Measurements from ENCODE around the gene KLHL6. TPM values are rescaled to one million over a fixed set of nuclear protein-coding genes. Genes with fewer than 3 reads are reported as not detected.

KLHL6 gene
- total RNA-seq, 2 experiments from 2014 or later: 23.9 to 24.2 TPM

DNA sequence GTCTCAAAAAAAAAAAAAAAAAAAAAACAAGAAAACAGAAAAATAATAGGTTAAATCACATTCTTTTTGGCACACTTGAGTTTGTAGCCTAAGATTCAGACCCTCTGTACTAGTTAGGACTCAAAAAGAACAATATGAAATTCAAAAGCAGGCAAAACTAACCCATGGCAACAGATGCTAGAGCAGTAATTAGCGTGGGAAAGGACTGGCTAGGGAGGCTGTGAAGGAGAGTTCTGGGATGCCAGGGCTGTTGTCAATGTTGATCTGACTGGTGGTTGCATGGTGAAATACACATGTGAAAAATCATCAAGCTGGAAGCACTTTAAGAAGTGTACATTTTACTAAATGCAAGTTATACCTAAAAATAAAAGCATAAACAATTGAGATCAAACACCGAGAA is 35.6 kb downstream of the KLHL6 start:
- H3K9me3 ChIP-seq (ENCODE audit: control insufficient read depth in 1 of 2, insufficient read depth in 1 of 2, low read length in 2 of 2): no peaks in the 10 kb centered on the region
- no peak overlapping the region for H3K4me3 ChIP-seq (ENCODE audit: low read length)
- ChIA-PET CTCF (no interaction called here), POLR2A (no interaction called here)
- DNase-seq (no peak), ATAC-seq (ENCODE audit: poor library complexity) (no peak)
- peaks cover 32% of the 10 kb centered on the region for H3K36me3 ChIP-seq (ENCODE audit: insufficient read depth, low read length)
- H3K27me3 Mint-ChIP-seq: no peaks in the 10 kb centered on the region
- H3K27ac Mint-ChIP-seq: peak overlapping the region; percentile 10
- H3K27ac ChIP-seq (ENCODE audit: low read depth in 1 of 2, low read length in 2 of 2): no peak overlapping the region
- H3K36me3 Mint-ChIP-seq (ENCODE audit: low read depth): peaks cover 70% of the 10 kb centered on the region
- no peaks in the 10 kb centered on the region for H3K9me3 Mint-ChIP-seq
- intact Hi-C loops (cut with DNase I, micrococcal nuclease): loop anchor here in 1 of 2 experiments (5.0 to 10.0 kb wide), 2 partner anchors 32 to 115 kb away; partner anchors contain the start of gene KLHL24
- H3K4me3 Mint-ChIP-seq: no peak overlapping the region
- TF ChIP-seq, protein P1, sequence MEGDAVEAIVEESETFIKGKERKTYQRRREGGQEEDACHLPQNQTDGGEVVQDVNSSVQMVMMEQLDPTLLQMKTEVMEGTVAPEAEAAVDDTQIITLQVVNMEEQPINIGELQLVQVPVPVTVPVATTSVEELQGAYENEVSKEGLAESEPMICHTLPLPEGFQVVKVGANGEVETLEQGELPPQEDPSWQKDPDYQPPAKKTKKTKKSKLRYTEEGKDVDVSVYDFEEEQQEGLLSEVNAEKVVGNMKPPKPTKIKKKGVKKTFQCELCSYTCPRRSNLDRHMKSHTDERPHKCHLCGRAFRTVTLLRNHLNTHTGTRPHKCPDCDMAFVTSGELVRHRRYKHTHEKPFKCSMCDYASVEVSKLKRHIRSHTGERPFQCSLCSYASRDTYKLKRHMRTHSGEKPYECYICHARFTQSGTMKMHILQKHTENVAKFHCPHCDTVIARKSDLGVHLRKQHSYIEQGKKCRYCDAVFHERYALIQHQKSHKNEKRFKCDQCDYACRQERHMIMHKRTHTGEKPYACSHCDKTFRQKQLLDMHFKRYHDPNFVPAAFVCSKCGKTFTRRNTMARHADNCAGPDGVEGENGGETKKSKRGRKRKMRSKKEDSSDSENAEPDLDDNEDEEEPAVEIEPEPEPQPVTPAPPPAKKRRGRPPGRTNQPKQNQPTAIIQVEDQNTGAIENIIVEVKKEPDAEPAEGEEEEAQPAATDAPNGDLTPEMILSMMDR (IDR thresholded peaks at IDR 0.05): no peak
- peaks cover 46% of the 10 kb centered on the region for H3K4me1 ChIP-seq (ENCODE audit: insufficient read depth, low read length)
- H3K4me1 Mint-ChIP-seq (ENCODE audit: low read depth): peaks cover 63% of the 10 kb centered on the region
- no peaks in the 10 kb centered on the region for H3K27me3 ChIP-seq (ENCODE audit: control insufficient read depth in 1 of 2, insufficient read depth in 2 of 2, low read length in 2 of 2)

DNA sequence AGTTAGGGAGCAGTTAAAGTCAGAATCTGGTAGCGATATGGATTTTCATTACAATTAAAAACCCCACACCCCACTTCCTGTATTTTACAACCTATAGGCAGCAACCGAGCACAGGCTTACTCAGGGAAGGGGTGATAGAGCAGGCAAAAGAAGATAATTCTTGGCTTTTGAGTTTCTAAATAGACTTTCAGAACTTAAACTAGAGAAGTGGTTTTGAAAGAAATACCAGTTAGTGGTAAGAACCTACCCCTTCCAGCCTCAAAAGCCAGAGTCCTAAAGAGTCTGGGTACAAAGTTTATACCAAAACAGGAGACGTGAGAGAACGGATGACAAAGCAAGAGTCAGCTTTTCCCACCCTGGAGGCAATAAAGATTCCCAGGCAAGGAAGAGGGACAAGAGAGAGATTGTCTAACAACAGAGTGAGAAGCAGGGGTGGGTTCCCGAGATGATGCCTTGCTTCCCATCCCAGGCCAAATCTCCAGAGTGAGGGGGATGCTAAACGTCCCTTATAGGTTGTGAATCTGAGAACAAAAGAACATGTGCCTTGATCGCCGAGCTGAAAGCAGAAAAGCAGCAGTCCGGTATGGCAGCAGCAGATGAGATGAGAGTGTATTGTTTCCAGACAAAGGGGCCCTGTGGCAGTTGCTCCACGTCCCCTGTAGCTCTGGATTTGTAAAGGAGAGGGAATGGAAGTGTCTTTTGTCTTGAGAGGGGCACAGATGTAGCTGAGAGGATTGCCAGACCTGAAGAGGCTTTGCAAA is 36.8 kb downstream of the KLHL6 start:
- H3K4me1 Mint-ChIP-seq (ENCODE audit: low read depth): peaks cover 70% of the 10 kb centered on the region

DNA sequence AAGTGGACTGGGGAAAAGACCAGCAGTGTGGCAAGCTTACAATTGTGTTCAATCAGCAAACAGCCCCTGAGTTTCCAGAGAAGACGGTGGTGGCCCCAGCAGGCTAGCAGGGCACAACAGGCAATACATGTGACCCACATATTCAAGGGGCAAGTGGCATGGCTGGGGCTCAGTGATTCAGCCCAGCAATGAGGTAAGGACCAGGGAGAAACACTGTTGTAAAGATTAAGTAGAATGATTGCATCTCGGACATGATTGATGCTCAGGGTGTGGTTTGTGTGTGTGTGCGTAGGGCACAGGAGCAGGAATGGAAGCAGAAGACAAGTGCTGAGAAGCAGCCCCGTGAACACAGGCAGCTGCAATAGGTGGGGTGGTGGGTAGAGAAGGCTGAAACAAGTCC is 37.9 kb downstream of the KLHL6 start:
- Mint-ChIP-seq H3K9me3 (no peaks in the 10 kb centered on the region), H3K4me3 (peak overlapping the region; percentile 52), H3K4me1 (ENCODE audit: low read depth) (peaks cover 80% of the 10 kb centered on the region), H3K36me3 (ENCODE audit: low read depth) (peaks cover 68% of the 10 kb centered on the region), H3K27me3 (no peaks in the 10 kb centered on the region), H3K27ac (peak overlapping the region; percentile 89)
- H3K36me3 ChIP-seq (ENCODE audit: insufficient read depth, low read length): peaks cover 14% of the 10 kb centered on the region
- peak overlapping the region in 1 of 2 donors; percentile 50 for H3K27ac ChIP-seq (ENCODE audit: low read depth in 1 of 2, low read length in 2 of 2)
- no peaks in the 10 kb centered on the region for H3K27me3 ChIP-seq (ENCODE audit: control insufficient read depth in 1 of 2, insufficient read depth in 2 of 2, low read length in 2 of 2)
- ATAC-seq (ENCODE audit: poor library complexity) (no peak), DNase-seq (no peak)
- H3K9me3 ChIP-seq (ENCODE audit: control insufficient read depth in 1 of 2, insufficient read depth in 1 of 2, low read length in 2 of 2): no peaks in the 10 kb centered on the region
- TF ChIP-seq, protein P1 (IDR thresholded peaks at IDR 0.05): no peak
- CTCF ChIA-PET: interaction anchor here (1.0 to 1.8 kb wide), 2 partner anchors 9 to 34 kb away, joined by 3 to 4 read pairs; no protein-coding TSS in a partner anchor
- H3K4me3 ChIP-seq (ENCODE audit: low read length): no peak overlapping the region
- intact Hi-C loops (cut with DNase I, micrococcal nuclease): loop anchor here in 1 of 2 experiments (5.0 to 10.0 kb wide), 2 partner anchors 35 to 117 kb away; partner anchors contain the start of gene KLHL24
- peaks cover 64% of the 10 kb centered on the region for H3K4me1 ChIP-seq (ENCODE audit: insufficient read depth, low read length)
- POLR2A ChIA-PET: interaction anchor here (1.8 kb wide), 1 partner anchor 20 kb away, joined by 4 read pairs; no protein-coding TSS in a partner anchor

More for the DNA sequence above, 36.8 kb downstream of the KLHL6 start:
- Histone ChIP-seq H3K36me3 (ENCODE audit: insufficient read depth, low read length) (peaks cover 22% of the 10 kb centered on the region), H3K9me3 (ENCODE audit: control insufficient read depth in 1 of 2, insufficient read depth in 1 of 2, low read length in 2 of 2) (no peaks in the 10 kb centered on the region), H3K27ac (ENCODE audit: low read depth in 1 of 2, low read length in 2 of 2) (peak overlapping the region; percentile 1 to 32), H3K4me3 (ENCODE audit: low read length) (no peak overlapping the region), H3K27me3 (ENCODE audit: control insufficient read depth in 1 of 2, insufficient read depth in 2 of 2, low read length in 2 of 2) (no peaks in the 10 kb centered on the region), H3K4me1 (ENCODE audit: insufficient read depth, low read length) (peaks cover 58% of the 10 kb centered on the region)
- Mint-ChIP-seq H3K27ac (peak overlapping the region; percentile 89), H3K9me3 (no peaks in the 10 kb centered on the region), H3K4me3 (peak overlapping the region; percentile 31), H3K36me3 (ENCODE audit: low read depth) (peaks cover 69% of the 10 kb centered on the region), H3K27me3 (no peaks in the 10 kb centered on the region)
- TF ChIP-seq, protein P1 (IDR thresholded peaks at IDR 0.05): no peak
- ChIA-PET CTCF (interaction anchor here (1.0 to 1.8 kb wide), 3 partner anchors 8 to 33 kb away, joined by 3 to 4 read pairs (median 3); no protein-coding TSS in a partner anchor), POLR2A (interaction anchor here (0.6 to 1.8 kb wide), 2 partner anchors 19 to 43 kb away, joined by 4 to 5 read pairs; no protein-coding TSS in a partner anchor)
- intact Hi-C loops (cut with DNase I, micrococcal nuclease): loop anchor here in 1 of 2 experiments (5.0 to 10.0 kb wide), 2 partner anchors 34 to 116 kb away; partner anchors contain the start of gene KLHL24
- DNase-seq: no peak
- ATAC-seq (ENCODE audit: poor library complexity): no peak

Data from CD4-positive, alpha-beta T cell (primary cell).